Activated CD8-positive, alpha-beta memory T cell treated with anti-CD3 and anti-CD28 coated beads for 48 hours (primary cell): ENCODE data around the gene ADAMTSL5.
"Not testable (repeated sequence)": the region's sequence is repeated elsewhere in the genome, so short reads cannot be mapped to it uniquely, and the experiment has no call there.

Source experiments
- DNase-seq, 3 experiments: peaks; one replicate each; pipeline ENCODE4 v3.0.0-alpha.2; 2020; ENCODE audit warnings: low read depth in 2 of 3, low spot score in 2 of 3

The ADAMTSL5 gene

DNA sequence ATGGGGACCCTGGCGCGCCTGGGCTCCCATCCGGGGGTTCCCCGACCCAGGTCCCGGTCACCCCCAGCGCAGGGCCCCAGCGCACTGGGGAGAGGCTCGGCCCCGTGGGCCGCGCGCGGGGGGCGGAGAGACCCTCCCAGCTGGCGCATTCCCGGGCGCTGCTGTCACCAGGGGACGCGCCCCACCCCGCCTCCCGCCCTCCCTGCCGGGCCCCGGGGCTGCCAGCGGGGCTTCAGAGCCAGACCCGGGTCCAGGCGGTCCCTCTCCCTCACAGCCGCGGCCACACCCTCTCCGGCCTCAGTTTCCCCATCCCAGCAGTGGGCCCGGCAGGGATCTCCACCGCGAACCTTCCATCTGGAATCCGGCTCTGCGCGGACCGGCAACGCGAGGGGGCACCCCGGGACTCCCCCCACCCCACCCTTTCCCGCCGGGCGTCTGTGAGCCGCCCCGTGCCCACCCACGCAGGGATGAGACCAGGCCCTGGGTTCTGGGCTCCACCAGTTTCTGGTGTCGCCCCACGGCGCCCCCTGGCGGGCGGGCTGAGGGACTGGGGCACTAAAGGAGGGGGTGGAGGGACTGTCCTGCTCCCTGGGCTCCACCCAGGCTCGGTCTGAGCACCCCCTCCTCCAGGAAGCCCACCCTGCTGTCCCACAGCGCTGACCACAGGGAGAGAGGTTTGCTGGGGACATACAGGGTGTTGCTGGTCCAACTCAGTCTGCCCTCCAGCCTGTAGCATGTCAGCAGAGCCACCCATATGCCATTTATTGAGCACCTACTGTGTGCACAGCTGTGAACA, 878 bp upstream of the ADAMTSL5 start:
- DNase-seq, result peak in 2 of 3 experiments; percentile 48 to 56

GRCh38 chr19:1511318-1512317, 1.2 kb downstream of the ADAMTSL5 start:
- no peak for DNase-seq

DNA sequence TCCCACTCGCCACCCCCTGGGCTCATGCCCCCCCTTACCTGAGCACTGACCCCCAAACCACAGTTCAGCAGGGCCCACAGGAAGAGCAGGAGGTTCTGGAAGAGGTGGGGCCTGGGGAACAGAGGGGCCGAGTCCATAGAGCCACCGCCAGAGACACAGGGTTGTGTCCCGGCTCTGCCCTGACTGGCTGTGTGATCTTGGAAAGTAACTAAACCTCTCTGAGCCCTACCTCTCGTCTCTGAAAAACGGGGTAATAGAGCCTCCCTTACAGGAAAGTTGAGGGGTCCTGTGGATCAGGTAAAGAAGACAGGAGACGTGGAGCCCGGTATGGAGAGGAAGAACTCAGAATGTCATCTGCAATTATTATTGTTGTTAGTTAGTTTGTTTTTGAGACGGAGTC, 2.0 kb downstream of the ADAMTSL5 start:
- no peak for DNase-seq

GRCh38 chr19:1510442-1510806, 2.4 kb downstream of the ADAMTSL5 start:
- no peak for DNase-seq

DNA sequence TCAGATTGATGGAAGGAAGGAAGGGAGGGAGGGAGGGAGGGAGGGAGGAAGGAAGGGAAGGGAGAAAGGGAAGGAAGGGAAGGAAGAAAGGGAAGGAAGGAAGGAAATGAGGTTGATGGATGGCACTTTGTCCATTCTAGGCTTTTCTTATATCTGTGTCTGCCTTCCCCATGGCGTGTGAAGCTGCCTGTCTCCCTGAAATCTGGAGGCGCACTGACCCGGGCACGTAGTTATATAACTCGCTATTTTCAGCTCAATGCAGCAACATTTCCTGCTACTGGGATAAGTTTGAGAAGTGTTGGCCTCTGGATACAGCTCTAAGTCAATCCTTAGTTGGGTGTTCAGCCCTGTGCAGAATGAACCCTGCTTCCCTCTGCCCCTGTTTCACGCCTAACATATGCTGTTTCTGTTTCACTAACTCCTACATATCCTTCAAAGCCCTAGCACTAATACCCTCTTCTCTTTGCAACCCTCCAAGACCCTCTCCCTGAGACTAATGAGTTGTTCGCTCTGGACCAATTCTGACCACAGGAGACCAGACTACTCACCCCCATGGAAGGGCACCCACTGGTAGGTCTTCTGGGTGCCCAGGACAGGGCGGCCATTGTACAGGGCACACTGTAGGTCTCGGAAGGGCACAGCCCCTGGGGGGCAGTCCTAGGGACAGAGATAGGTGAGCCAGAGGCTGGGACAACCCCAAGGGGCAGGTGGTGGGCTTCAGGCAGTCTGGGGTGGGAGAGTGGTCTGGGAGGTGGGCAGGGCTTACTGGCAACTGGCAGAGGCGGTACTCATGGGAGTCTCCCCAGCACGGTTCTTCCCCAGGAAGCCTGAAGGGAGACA, 3.0 kb downstream of the ADAMTSL5 start:
- no peak for DNase-seq

GRCh38 chr19:1508507-1508856, 4.3 kb downstream of the ADAMTSL5 start:
- no peak for DNase-seq

DNA sequence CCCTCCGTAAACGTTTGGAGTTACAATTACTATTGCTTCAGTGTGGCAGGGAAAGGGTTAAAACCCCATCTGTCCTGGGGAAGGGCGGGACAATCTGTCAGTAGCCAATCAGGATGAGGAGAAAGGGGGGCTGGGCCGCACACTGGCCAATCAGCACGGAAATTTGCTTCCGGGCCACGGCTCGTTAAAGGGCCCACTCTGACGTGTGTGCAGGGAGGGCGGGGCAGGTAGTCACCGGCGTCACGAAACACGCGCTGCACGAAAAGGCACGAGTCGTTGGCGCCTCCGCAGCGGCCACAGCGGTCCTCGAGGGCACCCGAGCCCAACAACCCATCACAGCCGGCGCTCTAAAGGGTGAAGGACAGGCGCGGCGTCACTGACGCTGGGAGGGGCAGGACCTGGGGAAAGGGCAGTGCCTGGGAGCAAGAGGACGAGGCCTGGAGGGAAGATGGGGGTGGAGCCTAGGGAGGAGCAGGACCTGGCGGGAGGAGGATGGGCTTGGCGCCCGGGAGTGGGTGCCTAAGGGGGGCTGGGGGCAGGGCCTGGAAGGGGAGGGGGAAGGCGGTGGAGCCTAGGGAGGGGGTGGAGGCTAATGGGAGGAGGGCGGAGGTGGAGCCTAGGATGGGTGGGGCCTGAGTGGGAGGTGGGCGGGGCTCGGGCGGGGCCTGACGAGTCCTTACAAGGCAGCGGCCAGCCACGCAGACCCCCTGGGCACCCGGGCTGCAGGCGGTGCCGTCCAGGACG, 4.9 kb downstream of the ADAMTSL5 start:
- peak; percentile 64 to 74 (median 66) for DNase-seq

GRCh38 chr19:1507192-1507660, 5.6 kb downstream of the ADAMTSL5 start:
- DNase-seq, result no peak

- no peak for DNase-seq
Measured at GRCh38 chr19:1505991-1506881, 6.6 kb downstream of the ADAMTSL5 start.

DNA sequence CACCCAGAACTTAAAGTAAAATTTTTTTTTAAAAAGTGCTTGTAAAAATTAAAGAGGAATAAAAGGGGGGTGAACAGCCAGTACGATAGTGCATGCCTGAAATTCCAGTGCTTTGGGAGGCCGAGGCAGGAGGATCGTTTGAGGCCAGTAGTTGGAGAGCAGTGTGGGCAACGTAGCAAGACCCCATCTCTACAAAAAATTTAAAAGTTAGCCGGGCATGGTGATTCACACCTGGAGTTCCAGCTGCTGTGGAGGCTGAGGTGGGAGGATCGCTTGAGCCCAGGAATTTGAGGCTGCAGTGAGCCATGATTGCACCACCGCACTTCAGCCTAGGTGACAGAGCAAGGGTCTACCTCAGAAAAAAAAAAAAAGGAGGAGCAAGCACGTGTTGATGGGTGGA, 7.8 kb downstream of the ADAMTSL5 start:
- no peak for DNase-seq

DNA sequence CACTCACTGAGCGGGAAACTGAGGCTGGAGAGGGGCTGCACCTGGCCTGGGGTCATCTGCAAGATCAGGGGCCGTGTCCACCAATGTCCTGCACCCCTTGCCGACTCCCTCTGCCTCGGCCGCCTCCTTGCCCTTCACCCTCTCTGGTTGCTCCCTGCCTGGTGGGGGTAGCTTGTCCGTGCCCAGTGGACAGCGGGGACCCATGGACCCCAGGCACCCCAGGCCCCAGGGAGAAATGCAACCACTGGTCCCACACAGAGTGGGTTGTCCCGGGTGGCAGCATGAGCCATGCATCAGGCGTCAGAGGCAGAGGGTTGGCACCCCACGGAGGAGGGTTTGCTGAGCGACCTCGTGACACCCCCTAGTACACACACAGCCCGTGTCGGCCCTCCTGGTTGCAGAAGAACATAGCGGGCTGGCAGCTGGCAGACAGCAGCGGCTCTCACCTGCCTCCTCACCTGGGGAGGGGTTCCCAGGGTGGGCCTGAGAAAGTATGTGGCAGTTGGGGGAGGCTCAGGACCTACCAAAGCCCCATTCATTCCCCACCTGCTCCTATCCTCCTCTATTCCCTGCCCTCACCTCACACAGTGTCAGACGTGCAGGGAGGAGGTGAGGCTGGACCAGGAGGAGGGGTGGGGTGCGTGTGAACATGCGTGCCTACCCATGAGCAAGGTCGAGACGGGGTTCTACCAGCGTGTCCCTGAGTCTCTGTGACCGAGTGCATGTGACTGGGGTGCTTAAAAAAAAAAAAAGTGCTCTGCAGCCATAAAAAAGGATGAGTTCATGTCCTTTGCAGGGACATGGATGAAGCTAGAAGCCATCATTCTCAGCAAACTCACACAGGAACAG, 8.7 kb downstream of the ADAMTSL5 start:
- DNase-seq, result no peak

DNA sequence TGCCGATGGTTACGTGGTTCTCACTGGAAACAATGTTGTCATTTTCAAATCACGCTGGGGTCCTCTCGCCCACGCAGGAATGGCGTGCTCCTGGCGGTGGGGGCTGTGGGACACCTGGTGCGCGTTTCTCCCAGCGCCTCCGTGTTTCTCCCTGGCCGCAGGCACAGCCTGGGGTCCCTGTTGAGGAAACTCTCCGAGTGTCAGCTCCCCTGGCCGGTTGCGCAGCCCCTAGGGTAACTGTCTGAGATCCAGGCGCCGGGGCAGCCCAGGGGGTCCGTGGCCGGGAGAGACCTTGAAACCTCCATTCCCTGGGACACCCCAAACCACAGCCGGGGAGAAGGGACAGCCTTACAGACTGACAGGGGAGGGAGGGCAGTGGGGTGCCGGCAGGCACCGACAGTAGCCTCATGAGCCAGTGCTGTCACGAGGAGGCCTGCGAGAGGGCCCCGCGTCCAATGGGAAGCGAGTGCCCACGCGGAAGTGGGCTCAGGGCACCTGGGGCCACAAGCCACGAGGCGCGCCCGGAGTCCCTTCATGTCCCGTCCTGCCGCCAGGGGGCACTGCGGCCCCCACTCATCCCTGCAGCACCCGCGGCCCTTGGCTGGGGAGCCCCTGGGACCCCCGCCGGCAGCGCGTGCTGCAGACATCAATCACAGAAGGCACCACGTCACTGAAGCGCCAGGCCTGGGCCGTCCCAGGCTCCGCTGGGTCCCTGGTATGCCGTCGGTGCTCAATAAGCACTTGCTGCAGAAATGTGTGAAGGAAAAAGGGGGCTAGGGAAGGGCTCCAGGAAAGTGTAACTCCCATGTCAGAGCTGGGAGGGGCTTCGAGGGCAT, 9.5 kb downstream of the ADAMTSL5 start:
- DNase-seq, result peak in 2 of 3 experiments; percentile 39 to 69

- no peak for DNase-seq
Measured at GRCh38 chr19:1502433-1503088, 10.3 kb downstream of the ADAMTSL5 start.

DNA sequence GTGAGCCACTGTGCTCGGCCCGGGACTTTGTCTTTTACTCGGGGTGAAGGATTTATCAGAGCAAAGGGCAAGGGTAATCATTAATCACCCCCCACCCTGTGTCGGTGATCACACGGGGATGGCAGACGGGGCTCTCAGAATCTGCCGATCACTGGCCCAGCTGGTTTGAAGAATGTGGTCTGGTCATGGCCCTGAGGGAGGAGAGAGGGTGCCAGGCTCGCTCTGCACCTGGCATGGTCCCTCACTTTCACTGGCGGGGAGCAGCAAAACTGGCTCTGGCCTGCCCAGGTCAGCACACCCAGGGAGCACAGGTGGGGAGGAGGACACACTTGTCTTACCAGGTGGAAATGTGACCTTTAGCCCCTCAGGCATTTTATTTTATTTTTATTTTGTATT, 11.6 kb downstream of the ADAMTSL5 start:
- no peak for DNase-seq

- DNase-seq, result not testable (repeated sequence)
Measured at GRCh38 chr19:1499231-1499630, 13.6 kb downstream of the ADAMTSL5 start.

DNA sequence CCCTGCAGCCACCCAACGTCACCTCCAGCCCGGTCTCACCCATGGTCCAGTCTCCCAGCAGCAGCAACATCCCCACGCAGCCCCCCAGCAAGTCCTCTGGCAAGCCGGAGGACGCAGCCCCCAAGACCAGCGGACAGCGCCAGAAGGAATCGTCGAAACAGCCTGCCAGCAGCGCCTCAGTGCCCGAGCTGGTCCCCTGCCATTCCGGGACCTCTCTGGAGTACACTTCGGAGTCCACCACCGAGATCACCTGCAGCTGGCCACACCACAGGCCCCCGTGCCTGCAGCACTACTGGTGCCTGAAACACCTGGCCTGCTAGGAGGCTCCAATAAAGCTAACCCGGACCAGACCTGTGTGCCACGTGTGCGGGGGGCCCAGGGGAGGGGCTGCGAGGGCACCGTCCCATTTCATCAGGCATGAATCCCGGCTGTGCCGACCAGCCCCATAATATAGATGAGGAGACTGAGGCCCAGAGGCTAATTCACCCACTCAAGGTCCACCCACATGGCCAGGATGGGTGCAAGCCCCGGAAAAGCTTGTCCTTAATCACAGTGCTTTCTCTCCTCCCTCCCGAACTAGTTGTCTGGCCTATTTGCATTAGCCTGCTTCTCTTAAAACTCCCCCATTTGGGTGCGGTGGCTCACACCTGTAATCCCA, 15.1 kb downstream of the ADAMTSL5 start:
- DNase-seq, result no peak
